ENCODE data around the gene ZBED1.
"Not testable (repeated sequence)": the region's sequence is repeated elsewhere in the genome, so short reads cannot be mapped to it uniquely, and the experiment has no call there.

Gene ZBED1

GRCh38 chrX:2517055-2517454, 16.3 kb upstream of the ZBED1 start:
- DNase-seq: no peak

GRCh38 chrX:2516623-2517022, 15.8 kb upstream of the ZBED1 start:
- no peak for DNase-seq

GRCh38 chrX:2514131-2514530, 13.4 kb upstream of the ZBED1 start:
- no peak for DNase-seq

DNA sequence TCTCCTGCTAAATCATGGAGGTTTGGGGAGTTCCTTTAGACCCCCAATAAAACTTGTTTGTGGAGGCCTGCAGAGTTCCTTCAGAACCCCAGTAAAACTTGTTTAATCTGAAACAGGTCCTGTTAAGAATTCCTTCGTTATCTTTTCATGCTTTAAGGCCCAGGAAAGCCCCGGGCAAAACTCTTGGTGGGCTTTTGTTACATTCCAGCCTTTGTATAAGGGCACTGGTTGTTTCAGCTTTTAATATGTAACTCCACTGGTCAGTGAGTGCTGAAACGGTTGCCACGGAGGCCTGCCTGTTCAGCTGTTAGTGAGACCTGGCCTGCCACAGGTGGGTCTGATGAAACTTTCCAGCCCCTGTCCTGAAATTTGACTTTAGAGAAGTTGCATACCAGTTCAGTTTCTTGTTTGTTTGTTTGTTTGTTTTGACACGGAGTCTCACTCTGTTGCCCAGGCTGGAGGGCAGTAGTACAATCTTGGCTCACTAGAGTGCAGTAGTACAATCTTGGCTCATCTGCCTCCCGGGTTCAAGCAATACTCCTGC, 12.4 kb upstream of the ZBED1 start:
- no peak for DNase-seq

- no peak for DNase-seq
Measured at GRCh38 chrX:2512501-2512900, 11.7 kb upstream of the ZBED1 start.

- DNase-seq: no peak
Measured at GRCh38 chrX:2511326-2511725, 10.6 kb upstream of the ZBED1 start.

GRCh38 chrX:2508648-2509335, 8.0 kb upstream of the ZBED1 start:
- DNase-seq: no peak

DNA sequence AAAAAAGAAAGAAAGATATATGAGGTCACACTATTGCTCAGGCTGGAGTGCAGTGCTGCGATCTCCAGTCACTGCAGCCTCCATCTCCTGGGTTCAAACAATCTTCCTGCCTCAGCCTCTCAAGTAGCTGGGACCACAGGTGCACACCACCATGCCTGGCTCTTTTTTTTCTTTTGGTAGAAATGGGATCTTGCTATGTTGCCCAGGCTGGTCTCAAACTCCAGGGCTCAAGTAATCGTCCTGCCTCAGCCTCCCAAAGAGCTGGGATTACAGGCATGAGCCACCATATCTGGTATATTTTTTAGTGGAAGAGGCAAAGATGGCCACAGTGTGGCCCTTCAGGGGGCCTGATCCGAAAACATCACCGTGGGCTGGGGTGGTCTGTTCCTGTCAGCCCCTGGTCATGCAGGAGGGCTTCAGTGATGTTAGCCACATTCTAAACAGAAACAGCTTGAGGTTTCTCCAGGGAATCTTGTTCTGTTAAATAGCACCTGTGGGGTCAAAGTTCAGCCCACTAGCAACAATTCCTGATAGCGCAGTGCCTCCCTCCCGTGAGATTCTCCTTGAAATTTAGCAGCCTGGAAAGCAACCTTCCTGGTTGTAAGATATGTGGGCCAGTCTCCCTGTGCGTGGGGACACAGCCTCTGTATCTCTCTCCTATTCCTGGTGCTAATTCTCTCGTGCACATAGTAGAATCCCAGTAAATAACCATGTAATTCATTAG, 7.3 kb upstream of the ZBED1 start:
- no peak for DNase-seq

DNA sequence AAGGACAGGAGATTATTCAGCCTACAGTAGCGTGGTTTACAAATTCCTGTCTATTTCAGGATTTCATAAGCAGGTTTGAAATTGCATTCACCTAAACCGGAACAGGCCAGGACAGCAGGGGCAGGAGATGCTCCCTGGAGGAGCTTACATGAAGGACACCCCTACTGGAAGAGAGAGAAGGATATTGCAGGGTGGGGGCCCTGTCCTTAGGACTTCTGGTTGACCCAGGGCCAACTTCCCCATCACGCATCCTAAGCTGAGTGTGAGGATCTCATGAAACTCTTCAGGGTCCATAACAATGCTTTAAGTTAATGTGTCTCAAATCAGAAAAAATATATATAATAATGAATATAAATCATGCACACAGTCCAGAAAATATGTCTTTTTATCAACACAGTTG, 6.4 kb upstream of the ZBED1 start:
- no peak for DNase-seq

DNA sequence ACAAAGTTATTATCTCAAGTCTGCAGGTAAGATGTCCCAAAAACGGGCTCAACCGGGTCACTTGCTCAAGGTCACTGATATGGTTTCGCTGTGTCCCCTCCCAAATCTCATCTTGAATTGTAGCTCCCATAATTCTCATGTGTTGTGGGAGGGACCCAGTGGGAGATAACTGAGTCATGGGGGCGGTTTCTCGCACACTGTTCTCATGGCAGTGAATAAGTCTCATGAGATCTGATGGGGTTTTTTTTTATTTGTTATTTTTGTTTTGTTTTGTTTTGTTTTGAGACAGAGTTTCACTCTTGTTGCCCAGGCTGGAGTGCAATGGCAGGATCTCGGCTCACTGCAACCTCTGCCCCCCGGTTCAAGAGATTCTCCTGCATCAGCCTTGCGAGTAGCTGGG, 4.6 kb upstream of the ZBED1 start:
- DNase-seq: not testable (repeated sequence)

DNA sequence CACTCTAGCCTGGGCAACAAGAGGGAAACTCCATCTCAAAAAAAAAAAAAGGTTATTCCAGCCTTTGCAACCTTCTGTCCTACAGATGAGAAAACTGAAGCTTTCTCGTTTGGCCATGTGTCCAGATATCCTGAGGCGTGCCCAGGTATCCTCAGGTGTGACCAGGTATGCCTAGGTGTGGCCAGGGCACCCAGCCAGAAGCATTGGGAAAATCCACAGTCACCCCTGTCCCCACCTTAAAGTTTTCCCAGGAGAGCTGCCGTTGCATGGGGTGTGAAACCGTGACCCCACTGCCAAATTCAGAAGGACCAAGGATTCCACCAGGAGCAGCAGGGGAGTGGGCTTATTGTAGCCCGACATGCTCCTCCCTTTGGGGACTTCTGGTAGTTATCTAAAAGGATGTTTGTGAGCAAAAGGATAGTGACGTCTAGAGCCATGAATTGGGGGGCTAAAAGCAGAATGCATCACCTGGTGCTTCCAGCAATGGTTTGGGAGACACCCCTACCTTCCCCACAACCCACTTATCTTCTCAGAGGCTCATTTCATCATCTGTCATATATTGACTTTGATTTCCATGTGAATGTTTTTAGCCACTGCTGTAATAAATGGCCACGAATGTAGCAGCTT, 4.0 kb upstream of the ZBED1 start:
- no peak for DNase-seq

- DNase-seq: no peak
Measured at GRCh38 chrX:2503591-2504500, 3.1 kb upstream of the ZBED1 start.

- DNase-seq: no peak
Measured at GRCh38 chrX:2502668-2503519, 2.1 kb upstream of the ZBED1 start.

DNA sequence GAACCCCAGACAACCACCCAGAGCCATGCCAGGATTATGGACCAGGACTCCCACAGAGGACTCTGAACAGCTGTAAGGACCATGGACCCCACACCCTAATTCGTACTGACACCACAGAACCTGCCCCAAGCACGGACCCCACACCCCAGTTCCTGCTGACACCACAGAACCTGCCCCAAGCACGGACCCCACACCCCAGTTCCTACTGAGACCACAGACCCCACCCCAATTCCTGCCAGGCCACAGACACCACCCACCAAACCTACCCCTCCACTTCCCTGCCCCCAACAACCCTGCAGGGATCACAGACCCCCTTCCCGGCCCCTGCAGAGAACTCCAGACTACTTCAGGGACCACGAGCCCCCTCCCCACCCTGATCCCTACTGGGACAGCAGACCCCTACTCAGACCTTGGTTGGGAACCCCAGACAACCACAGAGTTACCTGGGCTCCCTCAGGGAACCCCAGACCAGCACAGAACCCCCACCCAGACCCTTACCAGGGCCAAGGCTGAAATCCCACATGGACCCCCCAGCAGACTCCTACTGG, 1.4 kb upstream of the ZBED1 start:
- DNase-seq: no peak

GRCh38 chrX:2501559-2502102, 855 bp upstream of the ZBED1 start:
- no peak for DNase-seq

DNA sequence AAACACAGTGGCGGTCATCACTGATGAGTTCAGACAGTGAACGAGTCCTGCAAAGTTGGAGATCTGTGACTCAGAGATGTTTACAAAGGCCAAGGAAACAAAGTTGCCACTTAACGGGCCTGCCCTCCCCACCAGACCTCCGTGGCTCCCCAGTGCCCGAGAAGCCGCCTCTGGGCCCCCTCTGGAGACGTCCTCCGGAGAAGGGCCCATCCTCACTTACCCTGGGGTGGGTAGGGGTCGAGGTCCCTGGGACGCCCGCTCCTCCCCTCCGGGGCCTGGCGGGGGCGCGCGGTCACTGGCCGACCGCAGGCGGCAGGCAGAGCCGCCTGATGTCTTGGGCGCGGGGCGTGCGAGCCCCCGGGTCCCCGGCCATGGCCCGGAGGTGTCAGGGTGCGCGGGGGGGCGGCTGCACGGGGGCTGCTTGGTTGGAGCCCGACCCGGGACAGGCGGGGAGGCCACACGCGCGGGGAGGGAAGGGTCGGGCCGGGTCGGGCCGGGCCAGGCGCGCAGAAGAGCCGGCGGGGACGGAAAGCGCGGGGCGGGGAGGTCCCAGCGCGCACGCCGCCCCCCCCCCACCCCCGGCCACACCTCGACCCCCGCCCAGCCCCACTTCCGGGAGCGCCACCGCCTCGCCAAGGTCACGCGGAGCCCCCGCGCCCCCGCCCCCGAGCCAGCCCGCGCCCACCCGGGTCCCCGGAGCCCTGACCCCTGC, 529 bp downstream of the ZBED1 start:
- no peak for DNase-seq

DNA sequence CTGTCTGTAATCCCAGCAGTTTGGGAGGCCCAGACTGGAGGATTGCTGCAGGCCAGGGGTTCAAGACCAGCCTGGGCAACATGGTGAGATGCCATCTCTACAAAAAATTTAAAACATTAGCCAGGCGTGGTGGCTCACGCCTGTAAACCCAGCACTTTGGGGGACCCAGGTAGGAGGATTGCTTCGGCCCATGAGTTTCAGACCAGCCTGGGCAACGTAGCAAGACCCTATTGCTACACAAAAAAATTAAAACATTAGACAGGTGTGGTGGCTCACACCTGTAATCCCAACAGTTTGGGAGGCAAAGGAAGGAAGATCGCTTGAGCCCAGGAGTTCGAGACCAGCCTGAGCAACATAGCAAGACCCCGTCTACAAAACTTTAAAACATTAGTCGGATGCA, 1.3 kb downstream of the ZBED1 start:
- no peak for DNase-seq

GRCh38 chrX:2498781-2499302, 1.9 kb downstream of the ZBED1 start:
- DNase-seq: no peak

DNA sequence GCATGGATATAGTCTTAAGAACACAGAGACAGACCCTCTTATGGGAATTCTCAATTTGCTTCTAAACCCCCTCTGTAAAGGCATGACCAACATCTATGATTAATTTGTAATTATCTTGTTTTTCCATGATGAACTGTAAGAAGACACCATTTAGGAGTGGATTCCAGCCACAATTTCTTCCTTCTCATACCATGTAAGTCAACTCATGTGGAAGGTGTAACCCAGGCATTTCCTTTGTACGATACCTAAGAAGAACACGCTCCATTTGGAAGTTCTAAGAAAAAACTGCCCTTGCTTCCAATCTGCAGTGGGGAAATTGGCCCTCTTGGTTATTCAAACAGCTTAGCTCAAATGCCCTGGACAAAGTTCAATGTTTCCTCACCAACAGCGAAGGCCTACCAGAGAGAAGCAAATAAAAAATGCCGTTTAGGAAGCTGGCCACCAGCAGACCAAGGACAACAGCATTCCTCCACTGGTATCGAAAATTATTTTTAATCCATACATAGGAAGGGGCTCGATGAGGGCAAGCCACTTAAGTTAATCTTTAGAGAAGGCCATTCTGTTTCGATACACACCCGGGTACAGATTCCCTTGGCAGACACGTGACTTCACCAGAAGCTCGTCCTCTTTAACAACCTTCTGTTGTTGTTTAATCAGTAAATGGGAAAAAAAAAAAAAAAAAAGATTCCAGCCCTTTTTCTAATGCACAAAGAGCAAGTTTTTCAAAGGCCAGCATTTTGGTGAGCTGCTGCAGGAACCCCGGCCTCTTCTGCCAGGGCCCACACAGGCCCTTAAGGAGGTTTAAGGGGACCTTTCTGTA, 2.6 kb downstream of the ZBED1 start:
- DNase-seq: no peak
